NCI-H526 treated with DMSO at 0.1 percent for 48 hours (cell line): ENCODE results near the gene PIEZO1.

Experiments used
- DNase-seq: peaks from one replicate; lab custom pipeline; 2025; lab: John Stamatoyannopoulos, UW

The PIEZO1 gene

GRCh38 chr16:88766975-88767374 is 18.0 kb downstream of the PIEZO1 start:
- no peak for DNase-seq

DNA sequence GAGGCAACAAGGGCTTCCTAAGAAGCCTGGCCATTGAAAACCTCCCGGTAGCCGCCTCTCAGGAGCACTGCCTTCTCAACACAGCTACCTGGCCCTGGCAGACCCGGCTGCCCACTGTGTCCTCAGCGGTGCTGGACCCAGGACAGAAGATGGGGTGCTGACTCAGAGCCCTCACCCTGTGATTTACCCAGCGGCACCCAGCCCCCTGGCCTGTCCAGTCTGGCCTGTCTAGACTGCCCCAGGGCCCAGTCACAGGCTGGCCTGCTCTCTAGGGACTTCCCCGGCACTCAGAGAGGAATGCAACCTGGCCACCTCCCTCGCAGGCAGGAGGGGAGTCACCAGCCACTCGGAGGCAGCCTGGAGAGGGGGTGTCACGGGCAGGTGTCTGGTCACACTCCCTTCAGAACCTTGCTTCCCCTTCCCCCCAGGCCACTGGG is 20.1 kb downstream of the PIEZO1 start:
- DNase-seq = no peak

- no peak for DNase-seq
These were observed 20.9 kb downstream of the PIEZO1 start for GRCh38 chr16:88764080-88764479.

GRCh38 chr16:88763502-88764053 is 21.4 kb downstream of the PIEZO1 start:
- DNase-seq = no peak

DNA sequence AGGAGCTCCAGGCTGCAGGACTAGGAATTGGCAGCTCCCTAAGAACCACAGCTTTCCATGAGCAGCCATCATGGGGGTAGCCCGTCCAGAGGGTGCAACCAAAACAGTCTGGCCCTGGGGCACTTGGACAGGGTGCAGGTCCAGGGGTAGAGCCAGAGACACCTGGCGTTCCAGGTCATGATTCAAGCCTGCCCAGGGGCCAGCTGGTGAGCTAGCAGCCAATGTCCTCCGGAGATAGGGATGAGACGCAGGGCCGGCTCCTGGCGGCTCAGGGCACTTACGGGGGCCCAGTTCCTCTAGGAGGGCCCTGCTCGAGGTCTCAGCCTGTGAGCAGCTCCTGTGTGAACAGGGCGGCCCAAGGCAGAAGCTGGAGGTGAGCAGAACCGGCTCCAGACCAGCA is 22.1 kb downstream of the PIEZO1 start:
- no peak for DNase-seq

GRCh38 chr16:88762258-88762870 is 22.7 kb downstream of the PIEZO1 start:
- DNase-seq = no peak

- no peak for DNase-seq
These were observed 23.2 kb downstream of the PIEZO1 start for GRCh38 chr16:88761830-88762229.

GRCh38 chr16:88761143-88761534 is 23.9 kb downstream of the PIEZO1 start:
- no peak for DNase-seq

- no peak for DNase-seq
These were observed 24.4 kb downstream of the PIEZO1 start for GRCh38 chr16:88760424-88761142.

DNA sequence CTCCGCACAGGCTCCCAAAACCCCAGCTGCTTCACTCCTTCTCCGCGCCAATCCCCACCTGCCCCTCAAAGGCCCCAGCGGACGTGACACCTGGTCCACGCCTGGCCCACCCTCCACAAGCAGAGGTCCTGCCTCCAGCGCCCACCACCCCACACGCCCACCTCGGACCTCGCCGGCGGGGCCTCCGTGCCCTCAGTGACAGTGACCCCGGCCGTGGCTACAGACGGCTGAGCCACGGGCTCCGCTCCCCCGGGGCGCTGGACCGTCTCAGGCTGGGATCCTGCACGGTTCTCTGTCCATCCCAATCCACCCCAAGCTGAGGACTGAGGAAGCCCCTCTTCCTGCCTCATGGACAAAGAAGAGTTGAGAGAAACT is 25.1 kb downstream of the PIEZO1 start:
- no peak for DNase-seq

DNA sequence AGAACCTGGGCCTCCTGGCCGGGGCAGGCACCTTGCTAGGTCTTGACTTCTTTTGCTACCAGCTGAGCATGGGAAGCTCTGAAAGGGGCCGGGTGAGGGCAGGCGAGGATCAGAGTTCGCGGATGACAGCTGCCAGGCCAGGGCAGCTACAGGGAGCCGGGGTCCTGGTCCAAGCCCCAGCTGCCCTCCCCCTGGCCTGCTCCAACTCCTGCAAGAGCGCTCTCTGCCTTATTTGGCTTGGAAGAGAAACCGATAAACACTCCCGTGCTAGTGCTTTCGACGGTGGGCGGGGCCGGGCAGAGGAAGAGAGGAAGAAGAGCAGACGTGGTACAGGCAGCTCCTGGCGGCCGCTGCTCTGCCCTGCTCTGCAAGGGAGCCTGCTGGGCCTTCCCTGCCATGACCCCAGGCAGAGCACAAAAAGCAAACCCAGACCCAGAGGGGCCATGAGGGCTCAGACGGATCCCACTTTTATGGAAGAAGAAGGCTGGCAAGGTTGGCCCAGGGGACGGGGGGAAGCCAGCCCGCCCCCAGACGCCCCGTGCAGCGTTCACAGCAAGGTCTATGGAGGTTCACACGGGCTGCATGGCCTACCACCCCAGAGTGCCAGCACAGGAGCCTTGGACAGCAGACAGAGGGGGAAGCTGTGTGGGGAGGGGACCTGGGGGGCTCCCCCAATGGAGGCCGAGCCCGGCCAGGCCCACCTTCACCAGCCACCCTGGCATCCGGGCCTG is 25.6 kb downstream of the PIEZO1 start:
- DNase-seq = no peak

GRCh38 chr16:88758944-88759244 is 26.1 kb downstream of the PIEZO1 start:
- no peak for DNase-seq

DNA sequence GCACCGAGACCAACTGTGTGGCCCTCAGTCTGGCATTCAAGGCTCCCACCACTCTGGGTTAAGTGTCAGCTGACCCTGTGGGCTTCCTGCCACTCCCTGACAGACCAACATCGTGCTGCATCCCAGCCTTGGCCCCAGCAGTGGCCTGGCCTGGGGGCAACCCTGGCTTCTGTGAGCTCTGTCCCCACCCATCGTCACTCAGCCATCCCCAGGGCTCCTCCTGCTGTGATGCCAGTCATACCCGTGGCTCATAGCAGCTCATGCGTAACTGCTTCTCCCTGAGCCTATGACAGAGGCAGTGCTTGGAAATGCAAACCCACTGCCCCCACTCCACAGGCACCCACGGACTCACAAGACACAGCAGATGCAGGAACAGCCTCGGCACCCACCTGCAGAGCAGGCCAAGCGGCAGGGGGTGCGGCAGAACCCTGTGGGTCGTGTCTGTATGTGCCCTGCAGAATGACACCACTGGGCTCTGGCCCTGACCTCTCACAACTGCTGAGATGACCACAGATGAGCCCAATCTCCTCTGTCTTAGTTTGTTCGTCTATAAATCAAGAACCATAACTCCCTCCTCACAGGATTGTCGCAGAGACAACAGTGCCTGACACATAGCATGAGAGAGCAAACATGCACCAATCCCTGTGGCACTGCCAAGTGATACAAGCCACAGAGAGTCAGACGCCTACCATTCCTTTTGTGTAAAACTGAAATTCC is 26.6 kb downstream of the PIEZO1 start:
- DNase-seq = no peak

GRCh38 chr16:88755745-88756443 is 29.1 kb downstream of the PIEZO1 start:
- no peak for DNase-seq

DNA sequence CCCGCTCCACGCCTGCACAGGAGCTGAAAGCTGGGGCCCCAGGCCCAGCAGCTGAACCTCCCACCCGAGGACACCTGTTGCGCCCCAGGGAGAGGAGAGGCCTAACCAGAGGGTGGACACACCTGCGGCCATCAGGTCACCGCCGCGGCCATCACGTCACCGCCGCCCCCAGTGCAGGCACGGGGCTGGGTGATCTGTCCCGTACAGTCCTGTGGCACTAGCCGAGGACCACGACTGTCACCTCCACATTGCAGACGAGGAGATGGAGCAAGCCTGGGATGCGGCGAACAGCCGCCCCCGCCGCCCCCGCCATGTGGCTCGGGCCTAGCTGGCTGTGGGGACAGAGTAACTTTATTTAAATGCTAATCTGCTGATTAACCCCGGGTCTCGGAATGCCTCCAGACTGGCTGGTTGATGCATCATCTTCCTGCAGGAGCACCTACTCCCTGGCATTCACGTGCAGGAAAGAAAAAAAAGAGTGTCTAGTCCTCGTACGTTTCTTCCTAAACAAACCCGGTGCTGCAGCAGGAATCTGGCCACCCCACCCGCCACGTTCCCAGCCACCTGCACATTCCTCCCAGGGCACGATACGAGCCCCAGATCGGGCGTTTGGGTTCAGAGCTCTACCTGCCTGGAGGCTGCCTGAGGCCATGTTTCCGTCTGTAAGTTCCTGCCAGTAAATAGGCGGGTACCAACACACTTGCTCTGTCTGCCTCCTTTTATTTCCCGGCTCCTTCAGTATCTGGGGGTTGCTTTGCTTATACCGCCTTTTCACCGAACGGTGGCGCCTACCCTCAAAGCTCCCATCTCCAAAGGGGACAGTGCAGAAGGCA is 29.9 kb downstream of the PIEZO1 start:
- DNase-seq = peak; percentile 19

DNA sequence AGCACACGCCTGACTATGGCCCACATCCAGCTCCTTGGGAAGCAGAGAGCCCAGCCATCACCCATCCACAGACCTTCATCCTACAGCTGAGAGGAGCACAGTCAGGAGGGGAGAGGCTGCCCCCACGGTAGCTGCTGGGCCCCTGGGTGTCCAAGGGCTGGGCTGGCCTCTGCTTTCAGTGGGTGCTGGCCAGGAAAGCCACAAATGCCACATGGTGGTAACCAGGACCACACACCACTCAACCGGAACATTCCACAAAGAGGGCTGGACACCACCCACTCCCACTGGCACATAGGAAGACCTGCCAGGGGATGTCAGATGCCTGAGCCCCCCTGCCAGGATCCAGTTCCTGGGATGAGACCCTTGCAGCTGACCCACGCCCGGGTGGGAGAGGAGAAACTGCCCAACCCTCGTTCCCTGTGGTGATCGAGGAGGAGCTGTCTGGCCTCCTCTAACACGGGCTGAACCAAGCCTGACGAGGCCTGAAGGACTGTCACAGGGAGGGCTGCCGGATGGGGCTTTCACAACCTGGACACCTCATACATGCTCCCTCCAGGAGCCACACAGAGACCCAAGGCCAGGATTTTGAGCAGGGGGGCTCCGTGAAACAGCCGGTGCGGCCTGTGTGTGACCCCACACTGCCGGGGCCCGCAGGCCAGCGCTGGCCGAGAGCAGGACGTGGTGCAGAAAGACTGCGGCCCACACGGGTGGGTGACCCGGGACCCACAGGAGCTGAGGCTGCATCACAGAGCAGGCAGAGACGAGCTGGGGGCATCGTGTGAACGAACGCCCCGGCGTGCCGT is 30.7 kb downstream of the PIEZO1 start:
- DNase-seq = no peak

- DNase-seq = no peak
These were observed 31.4 kb downstream of the PIEZO1 start for GRCh38 chr16:88753602-88754001.

GRCh38 chr16:88753191-88753590 is 31.8 kb downstream of the PIEZO1 start:
- no peak for DNase-seq

DNA sequence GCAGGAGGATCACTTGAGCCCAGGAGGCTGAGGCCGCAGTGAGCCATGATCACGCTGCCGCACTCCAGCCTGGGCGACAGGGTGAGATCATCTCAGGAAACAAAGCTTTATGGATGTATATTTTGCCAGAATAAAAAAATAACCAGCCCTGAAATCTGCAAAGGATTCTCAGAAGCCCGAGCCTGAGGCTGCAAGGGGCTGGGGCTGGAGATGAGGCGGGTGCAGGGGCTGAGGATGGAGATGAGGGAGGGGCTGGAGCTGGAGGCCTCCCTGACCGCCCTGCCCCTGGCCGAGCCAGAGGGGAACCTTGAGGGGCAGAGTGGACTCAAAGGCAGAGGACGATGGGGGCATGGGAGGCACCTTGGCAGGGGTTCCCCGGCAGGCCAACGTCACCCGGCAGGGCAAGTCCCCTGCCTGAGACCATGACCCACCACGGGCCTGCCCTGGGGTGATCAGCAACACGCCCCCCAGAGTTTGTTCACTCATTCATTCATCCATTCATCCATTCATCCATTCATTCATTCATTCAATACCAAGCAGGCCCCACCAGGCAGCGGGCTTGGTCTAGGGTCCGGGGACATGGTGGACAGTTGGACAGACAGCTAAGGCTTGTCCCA is 32.5 kb downstream of the PIEZO1 start:
- DNase-seq = no peak

- no peak for DNase-seq
These were observed 34.2 kb downstream of the PIEZO1 start for GRCh38 chr16:88750854-88751253.
